Transverse colon (tissue), 4 donors: ENCODE measurements around the gene FBXL17. TPM values are rescaled to one million over a fixed set of nuclear protein-coding genes. Genes with fewer than 3 reads are reported as not detected.

Source experiments
- DNase-seq: peaks from one replicate; pipeline ENCODE4 v3.0.0-alpha.2; 2019
- H3K27ac ChIP-seq, 4 donors: fragments of 200-600 bp; sonication (generic); 2 replicates each; pipeline ENCODE4 v1.5.1; 2016 to 2018; ENCODE audit warnings: inconsistent platforms in 4 of 4
- H3K27me3 ChIP-seq: fragments of 200-600 bp; sonication (generic); 2 replicates; pipeline ENCODE4 v1.5.1; 2017; ENCODE audit warnings: inconsistent platforms
- H3K36me3 ChIP-seq, 4 donors: fragments of 200-600 bp; sonication (generic); 2 replicates each; pipeline ENCODE4 v1.5.1; 2017 to 2019; ENCODE audit warnings: inconsistent platforms in 4 of 4
- H3K4me1 ChIP-seq, 4 donors: fragments of 200-600 bp; sonication (generic); 2 replicates each; pipeline ENCODE4 v1.5.1; 2017 to 2020; ENCODE audit warnings: inconsistent platforms in 4 of 4
- H3K4me3 ChIP-seq, 4 donors: fragments of 200-600 bp; sonication (generic); 1 replicate in 1 of 4; 2 replicates in 3 of 4; pipeline versions ENCODE4 v1.5.1 to v1.6.1; 2017 to 2019; ENCODE audit warnings: inconsistent platforms in 4 of 4
- H3K9me3 ChIP-seq, 2 donors: fragments of 200-600 bp; sonication (generic); 2 replicates each; pipeline ENCODE4 v1.5.1; 2017 to 2019; ENCODE audit warnings: inconsistent platforms in 2 of 2
- EP300 ChIP-seq: sonication (generic); formaldehyde crosslinking; IDR thresholded peaks from one replicate; pipeline ENCODE4 v1.6.1; 2017; ENCODE audit warnings: antibody characterized with exemption, low read depth
- POLR2A ChIP-seq: fragments of 450-650 bp; IDR thresholded peaks from one replicate; pipeline ENCODE4 v1.6.1; 2016; ENCODE audit warnings: antibody characterized with exemption, mild to moderate bottlenecking, moderate library complexity
- POLR2AphosphoS5 ChIP-seq, 3 donors: sonication (generic); formaldehyde crosslinking; IDR thresholded peaks; one replicate each; pipeline ENCODE4 v1.6.1; 2016; ENCODE audit warnings: antibody characterized with exemption in 3 of 3
- WGBS, 2 donors: methylation state at CpG; one replicate each; pipeline ENCODE4 v1.1.5; 2018; ENCODE audit warnings: low coverage in 1 of 2; 5-methylcytosine and 5-hydroxymethylcytosine counted together
- in situ Hi-C, 4 donors: fragments of 200-750 bp; cut with MboI; loops; one replicate each; pipeline versions ENCODE4 v1.15.0 to v1.15.1; 2017; ENCODE audit warnings: low sequenced_read_pairs in 3 of 4, low pct_ligation_motif_present in 1 of 4, low pct_unique_long_range_greater_than_20kb in 1 of 4
- intact Hi-C: fragments of 100-400 bp; cut with DNase I; formaldehyde crosslinking; loops from one replicate; pipeline ENCODE4 v1.15.1; 2023; ENCODE audit warnings: low total_unique reads
- total RNA-seq, 4 donors: library from RNA; depleted of rRNA; stranded (reverse); fragments of >200 nt; gene quantifications; one replicate each; pipeline ENCODE4 v1.1.0, GENCODE V29; 2016
- TF ChIP-seq, protein P1 (sequence below), 5 experiments: fragments of 200-600 bp in 3 of 5; fragments of 450-650 bp in 2 of 5; sonication (generic) in 3 of 5; IDR thresholded peaks; 1 replicate in 2 of 5; 2 replicates in 3 of 5; pipeline ENCODE4 v1.5.1; 2016 to 2017; ENCODE audit warnings: antibody characterized with exemption in 5 of 5, inconsistent platforms in 3 of 5, mild to moderate bottlenecking in 2 of 5, moderate library complexity in 1 of 5

FBXL17 gene
- total RNA-seq, 4 donors from 2014 or later: 17.7 to 99.5 (median 24.6) TPM

DNA sequence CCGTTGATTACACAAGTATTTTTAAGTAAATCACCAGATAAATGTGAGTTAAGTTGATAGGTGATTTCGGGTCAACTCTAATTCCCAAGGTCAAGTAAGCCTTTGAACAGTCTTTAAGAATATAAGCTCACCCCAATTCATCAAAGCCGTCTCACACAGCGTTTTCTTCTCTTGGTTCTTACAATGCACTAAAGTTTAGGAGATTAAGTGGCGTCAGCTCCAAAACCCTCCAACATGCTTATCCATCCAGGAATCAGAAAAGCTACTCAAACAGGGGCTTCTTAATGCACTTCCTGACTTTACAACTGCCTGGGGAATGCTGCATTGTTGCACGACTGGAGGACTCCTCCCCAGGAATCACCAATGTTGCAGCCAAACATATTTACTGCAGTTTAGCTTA is 505.0 kb downstream of the FBXL17 start:
- intact Hi-C loops: no loop called here
- in situ Hi-C loops: no loop called here
- Histone ChIP-seq H3K4me3 (no peak overlapping the region), H3K36me3 (no peaks in the 10 kb centered on the region), H3K27me3 (no peaks in the 10 kb centered on the region), H3K9me3 (no peaks in the 10 kb centered on the region), H3K27ac (no peak overlapping the region), H3K4me1 (no peaks in the 10 kb centered on the region)
- 82 to 87% methylated on average over 2 to 6 of the region's 6 CpGs for WGBS, 2 donors
- DNase-seq: no peak
- TF ChIP-seq EP300: no peak
- TF ChIP-seq POLR2A: no peak
- TF ChIP-seq, protein P1, sequence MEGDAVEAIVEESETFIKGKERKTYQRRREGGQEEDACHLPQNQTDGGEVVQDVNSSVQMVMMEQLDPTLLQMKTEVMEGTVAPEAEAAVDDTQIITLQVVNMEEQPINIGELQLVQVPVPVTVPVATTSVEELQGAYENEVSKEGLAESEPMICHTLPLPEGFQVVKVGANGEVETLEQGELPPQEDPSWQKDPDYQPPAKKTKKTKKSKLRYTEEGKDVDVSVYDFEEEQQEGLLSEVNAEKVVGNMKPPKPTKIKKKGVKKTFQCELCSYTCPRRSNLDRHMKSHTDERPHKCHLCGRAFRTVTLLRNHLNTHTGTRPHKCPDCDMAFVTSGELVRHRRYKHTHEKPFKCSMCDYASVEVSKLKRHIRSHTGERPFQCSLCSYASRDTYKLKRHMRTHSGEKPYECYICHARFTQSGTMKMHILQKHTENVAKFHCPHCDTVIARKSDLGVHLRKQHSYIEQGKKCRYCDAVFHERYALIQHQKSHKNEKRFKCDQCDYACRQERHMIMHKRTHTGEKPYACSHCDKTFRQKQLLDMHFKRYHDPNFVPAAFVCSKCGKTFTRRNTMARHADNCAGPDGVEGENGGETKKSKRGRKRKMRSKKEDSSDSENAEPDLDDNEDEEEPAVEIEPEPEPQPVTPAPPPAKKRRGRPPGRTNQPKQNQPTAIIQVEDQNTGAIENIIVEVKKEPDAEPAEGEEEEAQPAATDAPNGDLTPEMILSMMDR (IDR thresholded peaks at IDR 0.05): no peak
- TF ChIP-seq POLR2AphosphoS5 (IDR thresholded peaks at IDR 0.05): no peak

- H3K4me3 ChIP-seq: no peak overlapping the region
- intact Hi-C loops: no loop called here
- 79 to 97% methylated on average over 6 to 7 of the region's 7 CpGs for WGBS, 2 donors
These were observed 505.6 kb downstream of the FBXL17 start for GRCh38 chr5:107876261-107876660.

GRCh38 chr5:107875833-107876232 is 506.1 kb downstream of the FBXL17 start:
- WGBS, 2 donors: 80 to 83% methylated on average over 1 to 9 of the region's 9 CpGs
- TF ChIP-seq EP300 (no peak), POLR2A (no peak)
- Histone ChIP-seq H3K27me3 (no peaks in the 10 kb centered on the region), H3K36me3 (no peaks in the 10 kb centered on the region), H3K9me3 (no peaks in the 10 kb centered on the region), H3K27ac (peak overlapping the region in 3 of 4 donors; percentile 18 to 39 (median 20)), H3K4me1 (no peaks in the 10 kb centered on the region), H3K4me3 (no peak overlapping the region)
- intact Hi-C loops (no loop called here), in situ Hi-C loops (no loop called here)
- DNase-seq: no peak

More at GRCh38 chr5:107876261-107876660, 505.6 kb downstream of the FBXL17 start:
- no peaks in the 10 kb centered on the region for H3K4me1 ChIP-seq
- no peaks in the 10 kb centered on the region for H3K27me3 ChIP-seq
- no peaks in the 10 kb centered on the region for H3K36me3 ChIP-seq
- TF ChIP-seq EP300: no peak
- TF ChIP-seq POLR2A: no peak
- TF ChIP-seq, protein P1 (IDR thresholded peaks at IDR 0.05): no peak
- no peak for TF ChIP-seq POLR2AphosphoS5 (IDR thresholded peaks at IDR 0.05)
- no peaks in the 10 kb centered on the region for H3K9me3 ChIP-seq
- peak overlapping the region in 3 of 4 donors; percentile 18 to 39 (median 20) for H3K27ac ChIP-seq
- in situ Hi-C loops: no loop called here
- no peak for DNase-seq

- Histone ChIP-seq H3K27me3 (no peaks in the 10 kb centered on the region), H3K27ac (no peak overlapping the region), H3K4me1 (peaks cover 0 to 4% (median 0%) of the 10 kb centered on the region in 4 donors), H3K36me3 (no peaks in the 10 kb centered on the region), H3K4me3 (no peak overlapping the region), H3K9me3 (no peaks in the 10 kb centered on the region)
- in situ Hi-C loops: no loop called here
- no peak for DNase-seq
- intact Hi-C loops: no loop called here
- TF ChIP-seq EP300 (no peak), POLR2AphosphoS5 (IDR thresholded peaks at IDR 0.05) (no peak), POLR2A (no peak)
- TF ChIP-seq, protein P1 (IDR thresholded peaks at IDR 0.05): no peak
These were observed 507.1 kb downstream of the FBXL17 start for GRCh38 chr5:107874795-107875194.

DNA sequence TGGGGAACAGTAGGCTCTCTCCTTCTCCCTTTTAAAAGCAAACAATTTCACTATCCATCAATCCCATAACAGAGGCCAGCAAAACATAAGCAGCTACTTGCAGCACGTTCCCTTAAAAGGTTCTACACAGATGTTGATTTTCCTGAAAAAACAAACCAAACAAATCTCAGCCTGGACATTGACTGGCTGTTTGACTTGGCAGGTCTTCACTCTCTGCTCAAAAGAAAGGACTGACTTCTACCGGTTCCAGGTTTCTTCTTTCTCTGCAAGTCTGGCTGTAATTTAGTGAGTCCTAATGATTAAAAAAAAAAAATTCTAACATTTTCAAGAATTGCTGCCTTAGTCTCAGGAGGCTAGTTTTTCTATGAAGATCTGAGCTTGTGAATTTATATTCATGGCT is 508.0 kb downstream of the FBXL17 start:
- H3K27me3 ChIP-seq: no peaks in the 10 kb centered on the region
- H3K36me3 ChIP-seq: no peaks in the 10 kb centered on the region
- no peaks in the 10 kb centered on the region for H3K9me3 ChIP-seq
- peaks cover 0 to 10% (median 3%) of the 10 kb centered on the region in 4 donors for H3K4me1 ChIP-seq
- no peak for TF ChIP-seq POLR2AphosphoS5 (IDR thresholded peaks at IDR 0.05)
- TF ChIP-seq, protein P1 (IDR thresholded peaks at IDR 0.05): no peak
- no peak for TF ChIP-seq POLR2A
- no peak for TF ChIP-seq EP300
- H3K27ac ChIP-seq: no peak overlapping the region
- in situ Hi-C loops: no loop called here
- no peak overlapping the region for H3K4me3 ChIP-seq
- intact Hi-C loops: no loop called here
- no peak for DNase-seq
- WGBS, 2 donors: 54 to 67% methylated on average over 1 to 2 of the region's 2 CpGs
